Measurements from ENCODE around the gene MYO3B.

GRCh38 chr2:170579511-170579910 lies 401.6 kb downstream of the MYO3B start:
- TF ChIP-seq POLR2A (IDR thresholded peaks at IDR 0.05; ENCODE audit: low read length) = no peak
- no peak for TF ChIP-seq GATA1 (IDR thresholded peaks at IDR 0.05; ENCODE audit: low read depth, low read length)
